ENCODE measurements around the gene PRSS22. TPM values are rescaled to one million over a fixed set of nuclear protein-coding genes. Genes with fewer than 3 reads are reported as not detected.

The PRSS22 gene
- total and polyA plus RNA-seq, 2 donors from 2014 or later = 11.0 to 30.8 TPM

GRCh38 chr16:2902337-2903130 lies 44.6 kb upstream of the PRSS22 start:
- no peak for FAIRE-seq
- H3K27ac ChIP-seq (ENCODE audit: low read depth in 2 of 2, low read length in 2 of 2) = no peak overlapping the region

DNA sequence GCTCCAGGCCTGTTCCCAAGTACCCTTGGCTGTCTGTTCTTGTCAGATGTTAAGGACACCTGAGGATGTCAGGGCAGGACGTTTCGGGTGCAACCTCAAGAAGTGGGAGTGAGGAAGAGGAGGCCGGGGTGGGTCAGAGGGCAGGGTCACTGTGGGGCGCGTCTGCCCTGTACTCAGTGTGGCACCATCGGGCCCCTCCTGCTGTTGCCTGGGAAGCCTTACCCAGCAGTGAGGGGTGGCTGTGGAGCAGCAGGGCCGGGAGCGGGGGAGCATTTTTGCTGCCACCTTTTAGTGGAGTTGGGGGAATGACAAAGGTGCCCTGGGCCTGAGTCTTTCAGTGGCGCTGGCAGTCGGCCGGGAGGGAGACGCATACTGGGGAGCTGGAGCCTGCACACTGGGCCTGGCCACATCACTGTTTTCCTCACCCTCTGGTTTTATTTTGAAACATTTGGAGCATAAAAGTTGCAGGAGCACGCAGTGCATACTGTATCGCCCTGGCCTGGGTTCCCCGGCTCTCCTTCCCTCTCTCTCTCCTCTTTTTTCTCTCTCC lies 42.6 kb upstream of the PRSS22 start:
- no peaks in the 10 kb centered on the region for H3K27me3 ChIP-seq (ENCODE audit: control insufficient read depth, insufficient read depth, low read length)
- H3K9ac ChIP-seq (ENCODE audit: low read length in 3 of 3) = no peak overlapping the region
- no peak for FAIRE-seq
- peaks cover 3 to 4% (median 4%) of the 10 kb centered on the region in 3 donors for H3K4me1 ChIP-seq (ENCODE audit: control insufficient read depth in 2 of 3, insufficient read depth in 2 of 3, low read depth in 1 of 3, low read length in 3 of 3)
- H3K9me3 ChIP-seq (ENCODE audit: control insufficient read depth in 2 of 3, insufficient read depth in 1 of 3, low read length in 3 of 3) = no peaks in the 10 kb centered on the region
- H3K36me3 ChIP-seq (ENCODE audit: control insufficient read depth in 2 of 3, insufficient read depth in 3 of 3, low read length in 3 of 3) = peaks cover 0 to 3% (median 2%) of the 10 kb centered on the region in 3 donors
- TF ChIP-seq, protein P1, sequence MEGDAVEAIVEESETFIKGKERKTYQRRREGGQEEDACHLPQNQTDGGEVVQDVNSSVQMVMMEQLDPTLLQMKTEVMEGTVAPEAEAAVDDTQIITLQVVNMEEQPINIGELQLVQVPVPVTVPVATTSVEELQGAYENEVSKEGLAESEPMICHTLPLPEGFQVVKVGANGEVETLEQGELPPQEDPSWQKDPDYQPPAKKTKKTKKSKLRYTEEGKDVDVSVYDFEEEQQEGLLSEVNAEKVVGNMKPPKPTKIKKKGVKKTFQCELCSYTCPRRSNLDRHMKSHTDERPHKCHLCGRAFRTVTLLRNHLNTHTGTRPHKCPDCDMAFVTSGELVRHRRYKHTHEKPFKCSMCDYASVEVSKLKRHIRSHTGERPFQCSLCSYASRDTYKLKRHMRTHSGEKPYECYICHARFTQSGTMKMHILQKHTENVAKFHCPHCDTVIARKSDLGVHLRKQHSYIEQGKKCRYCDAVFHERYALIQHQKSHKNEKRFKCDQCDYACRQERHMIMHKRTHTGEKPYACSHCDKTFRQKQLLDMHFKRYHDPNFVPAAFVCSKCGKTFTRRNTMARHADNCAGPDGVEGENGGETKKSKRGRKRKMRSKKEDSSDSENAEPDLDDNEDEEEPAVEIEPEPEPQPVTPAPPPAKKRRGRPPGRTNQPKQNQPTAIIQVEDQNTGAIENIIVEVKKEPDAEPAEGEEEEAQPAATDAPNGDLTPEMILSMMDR (IDR thresholded peaks at IDR 0.05; ENCODE audit: borderline replicate concordance, extremely low read depth, insufficient read depth) = no peak
- no peak overlapping the region for H3K27ac ChIP-seq (ENCODE audit: low read depth in 2 of 2, low read length in 2 of 2)
- intact Hi-C loops (cut with DNase I) = no loop called here
- peak in 1 of 5 donors; percentile 52 for DNase-seq
- H3K4me3 ChIP-seq (ENCODE audit: low read length in 3 of 3) = no peak overlapping the region

More at GRCh38 chr16:2902337-2903130, 44.6 kb upstream of the PRSS22 start:
- Histone ChIP-seq H3K4me3 (ENCODE audit: low read length in 3 of 3) (no peak overlapping the region), H3K4me1 (ENCODE audit: control insufficient read depth in 2 of 3, insufficient read depth in 2 of 3, low read depth in 1 of 3, low read length in 3 of 3) (peaks cover 3 to 4% (median 4%) of the 10 kb centered on the region in 3 donors), H3K9ac (ENCODE audit: low read length in 3 of 3) (no peak overlapping the region), H3K27me3 (ENCODE audit: control insufficient read depth, insufficient read depth, low read length) (no peaks in the 10 kb centered on the region), H3K9me3 (ENCODE audit: control insufficient read depth in 2 of 3, insufficient read depth in 1 of 3, low read length in 3 of 3) (no peaks in the 10 kb centered on the region), H3K36me3 (ENCODE audit: control insufficient read depth in 2 of 3, insufficient read depth in 3 of 3, low read length in 3 of 3) (no peaks in the 10 kb centered on the region)
- peak in 1 of 5 donors; percentile 53 for DNase-seq
- intact Hi-C loops (cut with DNase I) = no loop called here
- TF ChIP-seq, protein P1 (IDR thresholded peaks at IDR 0.05; ENCODE audit: borderline replicate concordance, extremely low read depth, insufficient read depth) = no peak

- no peak overlapping the region for H3K9ac ChIP-seq (ENCODE audit: low read length in 3 of 3)
- no peak overlapping the region for H3K27ac ChIP-seq (ENCODE audit: low read depth in 2 of 2, low read length in 2 of 2)
- no peak overlapping the region for H3K4me3 ChIP-seq (ENCODE audit: low read length in 3 of 3)
- H3K36me3 ChIP-seq (ENCODE audit: control insufficient read depth in 2 of 3, insufficient read depth in 3 of 3, low read length in 3 of 3) = peaks cover 0 to 3% (median 3%) of the 10 kb centered on the region in 3 donors
- TF ChIP-seq, protein P1 (IDR thresholded peaks at IDR 0.05; ENCODE audit: borderline replicate concordance, extremely low read depth, insufficient read depth) = no peak
- H3K4me1 ChIP-seq (ENCODE audit: control insufficient read depth in 2 of 3, insufficient read depth in 2 of 3, low read depth in 1 of 3, low read length in 3 of 3) = peaks cover 3 to 4% (median 4%) of the 10 kb centered on the region in 3 donors
- no peaks in the 10 kb centered on the region for H3K9me3 ChIP-seq (ENCODE audit: control insufficient read depth in 2 of 3, insufficient read depth in 1 of 3, low read length in 3 of 3)
- intact Hi-C loops (cut with DNase I) = no loop called here
- H3K27me3 ChIP-seq (ENCODE audit: control insufficient read depth, insufficient read depth, low read length) = no peaks in the 10 kb centered on the region
- DNase-seq (peak in 1 of 5 donors; percentile 44), FAIRE-seq (no peak)
Observed at GRCh38 chr16:2899564-2900072, 41.6 kb upstream of the PRSS22 start.

Data from kidney (tissue), 14 donors.